Endothelial cell of umbilical vein (primary cell): ENCODE data around the gene GGNBP2. TPM values are rescaled to one million over a fixed set of nuclear protein-coding genes. Genes with fewer than 3 reads are reported as not detected.

ENCODE experiments used
- BruUV-seq: library from RNA; stranded (reverse); fragments of 400-500 nt; replicated peaks from 2 replicates; lab custom pipeline; 2021; lab: Mats Ljungman, UMichigan
- CTCF ChIA-PET: fragments of 300-600, 350-600 bp; sonication (Branson Sonifier 250); formaldehyde crosslinking; loops from one replicate; lab custom pipeline; 2021; ENCODE audit warnings: antibody characterized with exemption, inconsistent platforms; lab: Charles Lee
- POLR2A ChIA-PET: fragments of 300-600, 350-600 bp; sonication (Branson Sonifier 250); formaldehyde crosslinking; loops from one replicate; lab custom pipeline; 2021; ENCODE audit warnings: antibody characterized with exemption, inconsistent platforms; lab: Charles Lee
- DNase-seq: peaks from one replicate; pipeline ENCODE4 v3.0.0-alpha.2; 2011; ENCODE audit warnings: low read depth, low spot score
- FAIRE-seq: peaks from 2 replicates; lab custom pipeline; 2011; peaks lifted over from hg19 to GRCh38; lab: Jason Lieb, UNC
- H2AFZ ChIP-seq: 2 replicates; pipeline ENCODE4 v1.6.0; 2012; ENCODE audit warnings: low read depth, low read length, control low read depth, inconsistent platforms
- H3K27ac ChIP-seq: 2 replicates; pipeline ENCODE4 v1.5.1; 2011; ENCODE audit warnings: low read depth, mild to moderate bottlenecking, control low read depth, low read length, moderate library complexity; ENCODE audit not compliant: insufficient read depth
- H3K27me3 ChIP-seq, 2 experiments: 2 replicates each; pipeline versions ENCODE4 v1.6.0 to v1.6.1; 2011; ENCODE audit warnings: low read length in 2 of 2, mixed read lengths in 1 of 2; ENCODE audit not compliant: control insufficient read depth in 2 of 2, insufficient read depth in 2 of 2
- H3K36me3 ChIP-seq, 2 experiments: 2 replicates in 1 of 2; 3 replicates in 1 of 2; pipeline ENCODE4 v1.5.1; 2011; ENCODE audit warnings: low read length in 2 of 2, mild to moderate bottlenecking in 1 of 2, moderate library complexity in 1 of 2; ENCODE audit not compliant: control insufficient read depth in 2 of 2, insufficient read depth in 2 of 2; ENCODE audit errors: extremely low read depth in 1 of 2
- H3K4me1 ChIP-seq: 3 replicates; pipeline ENCODE4 v1.5.1; 2011; ENCODE audit warnings: mild to moderate bottlenecking, low read length; ENCODE audit not compliant: control insufficient read depth, insufficient read depth; ENCODE audit errors: extremely low read depth
- H3K4me2 ChIP-seq: 2 replicates; pipeline ENCODE4 v1.6.1; 2011; ENCODE audit warnings: low read length, control low read depth, mixed read lengths; ENCODE audit not compliant: insufficient read depth
- H3K4me3 ChIP-seq, 3 experiments: fragments of 200-600 bp in 1 of 3; sonication (generic), shearing (Covaris generic) in 1 of 3; replicated peaks in 1 of 3; 2 replicates each; pipeline ENCODE4 v1.5.1; 2011 to 2016; ENCODE audit warnings: control low read depth in 3 of 3, low read length in 3 of 3, mild to moderate bottlenecking in 2 of 3, inconsistent platforms in 1 of 3, low read depth in 1 of 3, moderate library complexity in 1 of 3; ENCODE audit not compliant: insufficient read depth in 1 of 3
- H3K79me2 ChIP-seq: 2 replicates; pipeline ENCODE4 v1.6.0; 2012; ENCODE audit warnings: low read length, inconsistent platforms; ENCODE audit not compliant: control insufficient read depth, insufficient read depth
- H3K9ac ChIP-seq: replicated peaks from 2 replicates; pipeline ENCODE3; 2011; ENCODE audit warnings: low read length, control low read depth; ENCODE audit not compliant: insufficient read depth; ENCODE audit errors: extremely low read depth
- H3K9me1 ChIP-seq: replicated peaks from 3 replicates; pipeline ENCODE4 v1.6.0; 2011; ENCODE audit warnings: mild to moderate bottlenecking, low read length; ENCODE audit not compliant: control insufficient read depth, insufficient read depth; ENCODE audit errors: extremely low read depth
- H3K9me3 ChIP-seq: replicated peaks from 2 replicates; pipeline ENCODE4 v1.5.1; 2012; ENCODE audit warnings: low read length, inconsistent platforms; ENCODE audit not compliant: control insufficient read depth, insufficient read depth
- H4K20me1 ChIP-seq: replicated peaks from 2 replicates; pipeline ENCODE3; 2011; ENCODE audit warnings: mild to moderate bottlenecking, low read length; ENCODE audit not compliant: control insufficient read depth, insufficient read depth; ENCODE audit errors: extremely low read depth
- CTCF ChIP-seq, 2 donors: IDR thresholded peaks; 1 replicate in 1 of 2; 2 replicates in 1 of 2; pipeline ENCODE4 v1.5.1; 2011; ENCODE audit warnings: low read length in 2 of 2, mild to moderate bottlenecking in 2 of 2, moderate library complexity in 2 of 2, control low read depth in 1 of 2, inconsistent platforms in 1 of 2, low read depth in 1 of 2; ENCODE audit not compliant: insufficient read depth in 1 of 2; ENCODE audit errors: extremely low read depth in 1 of 2
- EZH2 ChIP-seq: IDR thresholded peaks from 2 replicates; pipeline ENCODE4 v1.6.1; 2012; ENCODE audit warnings: borderline replicate concordance, low read depth, mild to moderate bottlenecking, moderate library complexity, low read length, inconsistent platforms; ENCODE audit not compliant: severe bottlenecking
- FOS ChIP-seq: IDR thresholded peaks from 2 replicates; pipeline ENCODE4 v1.6.1; 2011; ENCODE audit warnings: mild to moderate bottlenecking, low read length, moderate library complexity, borderline replicate concordance; ENCODE audit not compliant: insufficient read depth
- GATA2 ChIP-seq: IDR thresholded peaks from 2 replicates; pipeline ENCODE4 v1.7.0; 2011; ENCODE audit warnings: low read depth, mild to moderate bottlenecking, moderate library complexity, mixed read lengths, low read length; ENCODE audit not compliant: insufficient read length, insufficient read depth
- JUN ChIP-seq: IDR thresholded peaks from 2 replicates; pipeline ENCODE4 v1.6.1; 2011; ENCODE audit warnings: borderline replicate concordance, low read depth; ENCODE audit not compliant: insufficient read length, insufficient read depth
- MAX ChIP-seq: IDR thresholded peaks from 2 replicates; pipeline ENCODE4 v1.6.1; 2011; ENCODE audit not compliant: insufficient read depth, insufficient read length
- MYC ChIP-seq: IDR thresholded peaks from one replicate; pipeline ENCODE4 v1.6.1; 2011; ENCODE audit warnings: mild to moderate bottlenecking, low read depth, low read length
- POLR2A ChIP-seq: IDR thresholded peaks from 2 replicates; pipeline ENCODE4 v1.6.1; 2012; ENCODE audit warnings: low read depth, mild to moderate bottlenecking, control low read depth, low read length
- POLR2AphosphoS5 ChIP-seq: IDR thresholded peaks from 2 replicates; pipeline ENCODE4 v1.6.1; 2012; ENCODE audit warnings: low read depth, mild to moderate bottlenecking, control low read depth, low read length, moderate library complexity; ENCODE audit not compliant: insufficient read depth
- dilution Hi-C: fragments of 300-500 bp; cut with MboI; formaldehyde crosslinking; loops from one replicate; pipeline ENCODE4 v1.15.0; 2019; ENCODE audit warnings: low sequenced_read_pairs; ENCODE audit not compliant: extremely low pct_ligation_motif_present
- intact Hi-C: fragments of 100-400 bp; cut with micrococcal nuclease; formaldehyde crosslinking; loops from one replicate; pipeline ENCODE4 v1.10.0; 2022
- polyA plus RNA-seq, 4 experiments: library from polyadenylated mRNA; depleted of rRNA in 3 of 4; stranded (reverse) in 3 of 4; unstranded in 1 of 4; fragments of >200 nt; gene quantifications; 2 replicates each; pipeline versions ENCODE4 v1.2.1 to v1.2.3, GENCODE V29; 2011 to 2012; ENCODE audit warnings: missing spikeins in 1 of 4
- total RNA-seq: library from RNA; stranded (reverse); gene quantifications from 2 replicates; pipeline ENCODE4 v1.2.3, GENCODE V29; 2021

The GGNBP2 gene
- total and polyA plus RNA-seq, 2 donors (not counting 3 experiments of a cell fraction or from before 2014, with no cell fraction given): 52.6 to 77.6 TPM

- dilution Hi-C loops: no loop called here
- intact Hi-C loops: no loop called here
- no peaks in the 10 kb centered on the region for H3K9me1 ChIP-seq
- DNase-seq (no peak), FAIRE-seq (no peak)
- H3K9ac ChIP-seq: no peak overlapping the region
- ChIA-PET CTCF (interaction anchor here (0.7 to 1.4 kb wide), 3 partner anchors 8 to 455 kb away, joined by 3 to 6 read pairs (median 4); no protein-coding TSS in a partner anchor), POLR2A (no interaction called here)
- H3K4me3 ChIP-seq: no peak overlapping the region
- H2AFZ ChIP-seq: no peak overlapping the region
- no peak overlapping the region for H3K4me2 ChIP-seq
- no TSS peak for BruUV-seq
- no peaks in the 10 kb centered on the region for H3K4me1 ChIP-seq
- H3K36me3 ChIP-seq: peaks cover 25 to 26% of the 10 kb centered on the region in 2 experiments
- H4K20me1 ChIP-seq: no peaks in the 10 kb centered on the region
- TF ChIP-seq GATA2: no peak
- TF ChIP-seq EZH2: no peak
- no peak for TF ChIP-seq CTCF (IDR thresholded peaks at IDR 0.05; ENCODE audit: extremely low read depth in 1 of 2, insufficient read depth in 1 of 2, low read depth in 1 of 2, low read length in 2 of 2)
- no peak for TF ChIP-seq FOS
- no peak for TF ChIP-seq MAX
- TF ChIP-seq POLR2A: no peak
- TF ChIP-seq MYC: no peak
- TF ChIP-seq POLR2AphosphoS5: no peak
- no peak for TF ChIP-seq JUN
- no peaks in the 10 kb centered on the region for H3K27me3 ChIP-seq
- H3K9me3 ChIP-seq: no peaks in the 10 kb centered on the region
- H3K27ac ChIP-seq: no peak overlapping the region
- peaks cover 4% of the 10 kb centered on the region for H3K79me2 ChIP-seq
Observed at GRCh38 chr17:36523113-36523512, 21.6 kb upstream of the GGNBP2 start.
